Colonic mucosa (tissue), 4 donors: ENCODE measurements around the gene FGGY. TPM values are rescaled to one million over a fixed set of nuclear protein-coding genes. Genes with fewer than 3 reads are reported as not detected.
A peak's percentile ranks its signal among the peaks of the same experiment; 100 is the strongest.
"Not testable (repeated sequence)": the region's sequence is repeated elsewhere in the genome, so short reads cannot be mapped to it uniquely, and the experiment has no call there.

ENCODE experiments used
- DNase-seq: peaks from one replicate; pipeline ENCODE4 v3.0.0-alpha.2; 2020
- H3K27ac ChIP-seq: fragments of 200-600 bp; one replicate; pipeline ENCODE4 v1.8.0; 2021
- H3K27me3 ChIP-seq: fragments of 200-600 bp; one replicate; pipeline ENCODE4 v1.8.0; 2021
- H3K36me3 ChIP-seq: fragments of 200-600 bp; one replicate; pipeline ENCODE4 v1.8.0; 2021
- H3K4me1 ChIP-seq: fragments of 200-600 bp; one replicate; pipeline ENCODE4 v1.8.0; 2021; ENCODE audit warnings: mild to moderate bottlenecking
- H3K4me3 ChIP-seq: fragments of 200-600 bp; one replicate; pipeline ENCODE4 v1.8.0; 2021
- H3K9ac ChIP-seq, 2 donors: one replicate each; pipeline ENCODE4 v1.7.0; 2013; ENCODE audit warnings: control low read depth in 2 of 2, low read depth in 2 of 2, low read length in 2 of 2
- H3K9me3 ChIP-seq: fragments of 200-600 bp; one replicate; pipeline ENCODE4 v1.8.0; 2021
- CTCF ChIP-seq: fragments of 200-600 bp; IDR thresholded peaks from one replicate; pipeline ENCODE4 v1.8.0; 2022; ENCODE audit warnings: antibody characterized with exemption, mild to moderate bottlenecking
- intact Hi-C: fragments of 100-400 bp; cut with DNase I; formaldehyde crosslinking; loops from one replicate; pipeline ENCODE4 v1.14.1; 2022
- total RNA-seq, 2 donors: library from RNA; stranded (reverse); fragmentation: NEBNext Ultra II Directional in 1 of 2; extraction: Animal tissue kit (Norgen Biotek cat#: 25700) in 1 of 2; gene quantifications; one replicate each; pipeline ENCODE4 v1.2.1, GENCODE V29; 2021
- donor health status: healthy.
- donor health status: DM: no; HTN: no; CAD: no.
- donor health status: DM: no; HTN: no; CAD: no.

FGGY gene
- 10 to 100 TPM; 12.5 to 19.5 TPM for total RNA-seq

- H3K27me3 ChIP-seq, result no peaks in the 10 kb centered on the region
- peak within 1 kb of the TSS; percentile 73 to 87 for H3K9ac ChIP-seq
- H3K4me1 ChIP-seq, result peaks cover 7% of the 10 kb centered on the region
- H3K9me3 ChIP-seq, result no peaks in the 10 kb centered on the region
- intact Hi-C loops, result loop anchor here (10.0 kb wide), 1 partner anchor 398 kb away; no protein-coding TSS in a partner anchor
- DNase-seq, result peak; percentile 97
- H3K36me3 ChIP-seq, result no peaks in the 10 kb centered on the region
- peak within 1 kb of the TSS; percentile 99 for H3K27ac ChIP-seq
- TF ChIP-seq CTCF, result no peak
- H3K4me3 ChIP-seq, result peak within 1 kb of the TSS; percentile 48
Measured at GRCh38 chr1:59296358-59297256, at the start of gene FGGY. Gene FGGY (plus strand): TSS chr1:59297094. CDS start chr1:59321550, 24,456 bp downstream.

GRCh38 chr1:59248758-59249157, 48.1 kb upstream of the FGGY start:
- Histone ChIP-seq H3K27ac (no peak overlapping the region), H3K9ac (no peak overlapping the region), H3K4me3 (no peak overlapping the region), H3K4me1 (no peaks in the 10 kb centered on the region), H3K9me3 (no peaks in the 10 kb centered on the region), H3K36me3 (no peaks in the 10 kb centered on the region), H3K27me3 (no peaks in the 10 kb centered on the region)
- intact Hi-C loops, result no loop called here
- no peak for TF ChIP-seq CTCF
- no peak for DNase-seq

GRCh38 chr1:59249396-59250137, 47.3 kb upstream of the FGGY start:
- intact Hi-C loops, result no loop called here
- TF ChIP-seq CTCF, result no peak
- no peak overlapping the region for H3K4me3 ChIP-seq
- no peaks in the 10 kb centered on the region for H3K27me3 ChIP-seq
- no peaks in the 10 kb centered on the region for H3K36me3 ChIP-seq
- no peaks in the 10 kb centered on the region for H3K4me1 ChIP-seq
- H3K9ac ChIP-seq, result no peak overlapping the region
- DNase-seq, result no peak
- no peak overlapping the region for H3K27ac ChIP-seq
- no peaks in the 10 kb centered on the region for H3K9me3 ChIP-seq

GRCh38 chr1:59251061-59251460, 45.8 kb upstream of the FGGY start:
- H3K4me1 ChIP-seq, H3K4me3 ChIP-seq, H3K27me3 ChIP-seq, H3K9me3 ChIP-seq, intact Hi-C loops, DNase-seq, H3K27ac ChIP-seq, H3K9ac ChIP-seq, H3K36me3 ChIP-seq: not testable (repeated sequence)

- H3K27me3 ChIP-seq, H3K36me3 ChIP-seq, H3K9me3 ChIP-seq, intact Hi-C loops, H3K4me1 ChIP-seq, H3K27ac ChIP-seq, H3K9ac ChIP-seq, DNase-seq, H3K4me3 ChIP-seq: not testable (repeated sequence)
Measured at GRCh38 chr1:59256429-59256828, 40.5 kb upstream of the FGGY start.

- Histone ChIP-seq H3K4me1 (no peaks in the 10 kb centered on the region), H3K4me3 (no peak overlapping the region), H3K27me3 (no peaks in the 10 kb centered on the region), H3K9ac (no peak overlapping the region), H3K36me3 (no peaks in the 10 kb centered on the region), H3K9me3 (no peaks in the 10 kb centered on the region), H3K27ac (no peak overlapping the region)
- DNase-seq, result no peak
- no peak for TF ChIP-seq CTCF
- intact Hi-C loops, result no loop called here
Measured at GRCh38 chr1:59258412-59259032, 38.4 kb upstream of the FGGY start.
